ENCODE data around the gene ZNF860. TPM values are rescaled to one million over a fixed set of nuclear protein-coding genes. Genes with fewer than 3 reads are reported as not detected.

ZNF860 gene
- polyA plus RNA-seq, 3 donors = not detected

DNA sequence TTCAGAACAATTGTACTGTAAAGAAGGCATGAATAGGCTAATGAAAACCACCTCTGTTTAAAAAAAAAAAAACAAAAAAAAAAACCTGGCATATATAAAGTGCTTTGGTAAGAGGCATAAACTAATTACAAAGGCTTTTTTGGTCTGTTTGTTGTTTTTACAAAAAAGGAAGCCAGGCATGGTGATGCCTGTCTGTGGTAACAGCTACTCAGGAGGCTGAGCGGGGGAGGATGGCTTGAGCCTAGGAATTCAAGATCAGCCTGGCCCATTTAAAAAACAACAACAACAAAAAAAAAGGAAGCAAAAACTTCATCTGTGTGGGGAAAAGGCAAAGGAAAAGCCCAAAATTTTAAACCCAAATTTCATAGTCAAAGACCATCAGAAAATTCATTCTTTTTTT is 47.5 kb upstream of the ZNF860 start:
- H3K79me2 ChIP-seq (ENCODE audit: insufficient read depth, low read length) = no peaks in the 10 kb centered on the region
- Mint-ChIP-seq H3K4me3 (no peak overlapping the region), H3K27me3 (ENCODE audit: low read depth in 3 of 3) (peaks cover 2 to 4% (median 4%) of the 10 kb centered on the region in 3 donors), H3K27ac (no peak overlapping the region), H3K4me1 (no peaks in the 10 kb centered on the region), H3K36me3 (no peaks in the 10 kb centered on the region), H3K9me3 (peaks cover 0 to 3% (median 0%) of the 10 kb centered on the region in 7 donors)
- TF ChIP-seq, protein P1, sequence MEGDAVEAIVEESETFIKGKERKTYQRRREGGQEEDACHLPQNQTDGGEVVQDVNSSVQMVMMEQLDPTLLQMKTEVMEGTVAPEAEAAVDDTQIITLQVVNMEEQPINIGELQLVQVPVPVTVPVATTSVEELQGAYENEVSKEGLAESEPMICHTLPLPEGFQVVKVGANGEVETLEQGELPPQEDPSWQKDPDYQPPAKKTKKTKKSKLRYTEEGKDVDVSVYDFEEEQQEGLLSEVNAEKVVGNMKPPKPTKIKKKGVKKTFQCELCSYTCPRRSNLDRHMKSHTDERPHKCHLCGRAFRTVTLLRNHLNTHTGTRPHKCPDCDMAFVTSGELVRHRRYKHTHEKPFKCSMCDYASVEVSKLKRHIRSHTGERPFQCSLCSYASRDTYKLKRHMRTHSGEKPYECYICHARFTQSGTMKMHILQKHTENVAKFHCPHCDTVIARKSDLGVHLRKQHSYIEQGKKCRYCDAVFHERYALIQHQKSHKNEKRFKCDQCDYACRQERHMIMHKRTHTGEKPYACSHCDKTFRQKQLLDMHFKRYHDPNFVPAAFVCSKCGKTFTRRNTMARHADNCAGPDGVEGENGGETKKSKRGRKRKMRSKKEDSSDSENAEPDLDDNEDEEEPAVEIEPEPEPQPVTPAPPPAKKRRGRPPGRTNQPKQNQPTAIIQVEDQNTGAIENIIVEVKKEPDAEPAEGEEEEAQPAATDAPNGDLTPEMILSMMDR (IDR thresholded peaks at IDR 0.05) = no peak
- no peak overlapping the region for H3K4me3 ChIP-seq (replicated peaks in 1 of 3; ENCODE audit: low read depth in 2 of 3, low read length in 3 of 3)
- no peaks in the 10 kb centered on the region for H3K27me3 ChIP-seq (ENCODE audit: control insufficient read depth in 2 of 2, insufficient read depth in 2 of 2, low read length in 2 of 2)
- no peaks in the 10 kb centered on the region for H3K4me1 ChIP-seq (ENCODE audit: control insufficient read depth in 1 of 2, insufficient read depth in 2 of 2, low read length in 2 of 2)
- no CpG with 5 or more reads among the region's 1 CpG for WGBS (ENCODE audit: insufficient coverage)
- no peaks in the 10 kb centered on the region for H3K9me3 ChIP-seq (replicated peaks in 1 of 2; ENCODE audit: control insufficient read depth in 1 of 2, insufficient read depth in 1 of 2, low read length in 2 of 2)
- H3K36me3 ChIP-seq (replicated peaks in 1 of 2; ENCODE audit: control insufficient read depth in 1 of 2, insufficient read depth in 2 of 2, low read length in 2 of 2) = no peaks in the 10 kb centered on the region
- no peak overlapping the region for H3K9ac ChIP-seq (ENCODE audit: insufficient read depth, low read length, poor library complexity, severe bottlenecking)
- H4K20me1 ChIP-seq (ENCODE audit: insufficient read depth, low read length) = no peaks in the 10 kb centered on the region
- intact Hi-C loops (cut with micrococcal nuclease) = no loop called here
- no peak overlapping the region for H2AFZ ChIP-seq (ENCODE audit: insufficient read depth, low read depth, low read length, poor library complexity, severe bottlenecking)
- DNase-seq = no peak
- H3K4me2 ChIP-seq (replicated peaks; ENCODE audit: extremely low read depth, low read length, poor library complexity, severe bottlenecking) = no peak overlapping the region
- no peak overlapping the region for H3K27ac ChIP-seq (ENCODE audit: low read depth in 1 of 2, low read length in 2 of 2)

DNA sequence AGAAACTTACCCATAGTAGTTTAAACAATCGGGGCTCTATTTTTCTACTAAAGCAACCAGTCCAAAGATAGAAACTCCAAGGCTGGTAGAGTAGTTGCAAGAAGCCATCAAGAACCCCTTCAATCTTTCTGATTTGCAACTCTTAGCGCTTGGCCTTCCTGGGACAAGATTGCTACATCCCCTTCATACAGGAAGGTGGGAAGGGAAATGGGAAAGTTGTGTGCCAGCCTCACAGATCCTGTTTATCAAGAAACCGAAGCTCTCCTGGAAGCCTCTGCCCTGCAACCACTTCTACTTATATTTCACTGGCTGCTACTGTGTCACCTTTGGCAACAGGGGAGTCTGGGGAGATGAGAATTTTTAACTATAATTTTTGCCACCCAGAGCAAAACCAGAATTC is 46.7 kb upstream of the ZNF860 start:
- Histone ChIP-seq H3K79me2 (ENCODE audit: insufficient read depth, low read length) (no peaks in the 10 kb centered on the region), H3K4me2 (replicated peaks; ENCODE audit: extremely low read depth, low read length, poor library complexity, severe bottlenecking) (no peak overlapping the region), H3K4me1 (ENCODE audit: control insufficient read depth in 1 of 2, insufficient read depth in 2 of 2, low read length in 2 of 2) (no peaks in the 10 kb centered on the region)

More for the DNA sequence above, 46.7 kb upstream of the ZNF860 start:
- Histone ChIP-seq H3K4me3 (replicated peaks in 1 of 3; ENCODE audit: low read depth in 2 of 3, low read length in 3 of 3) (no peak overlapping the region), H3K9me3 (replicated peaks in 1 of 2; ENCODE audit: control insufficient read depth in 1 of 2, insufficient read depth in 1 of 2, low read length in 2 of 2) (no peaks in the 10 kb centered on the region), H3K36me3 (replicated peaks in 1 of 2; ENCODE audit: control insufficient read depth in 1 of 2, insufficient read depth in 2 of 2, low read length in 2 of 2) (no peaks in the 10 kb centered on the region), H4K20me1 (ENCODE audit: insufficient read depth, low read length) (no peaks in the 10 kb centered on the region), H3K27ac (ENCODE audit: low read depth in 1 of 2, low read length in 2 of 2) (no peak overlapping the region), H3K9ac (ENCODE audit: insufficient read depth, low read length, poor library complexity, severe bottlenecking) (no peak overlapping the region), H2AFZ (ENCODE audit: insufficient read depth, low read depth, low read length, poor library complexity, severe bottlenecking) (no peak overlapping the region), H3K27me3 (ENCODE audit: control insufficient read depth in 2 of 2, insufficient read depth in 2 of 2, low read length in 2 of 2) (no peaks in the 10 kb centered on the region)
- DNase-seq = no peak
- peaks cover 2 to 4% (median 4%) of the 10 kb centered on the region in 3 donors for H3K27me3 Mint-ChIP-seq (ENCODE audit: low read depth in 3 of 3)
- TF ChIP-seq, protein P1 (IDR thresholded peaks at IDR 0.05) = no peak
- no peaks in the 10 kb centered on the region for H3K36me3 Mint-ChIP-seq
- WGBS (ENCODE audit: insufficient coverage) = no CpG with 5 or more reads among the region's 3 CpGs
- no peak overlapping the region for H3K27ac Mint-ChIP-seq
- H3K9me3 Mint-ChIP-seq = peaks cover 0 to 3% (median 0%) of the 10 kb centered on the region in 7 donors
- intact Hi-C loops (cut with micrococcal nuclease) = no loop called here
- H3K4me1 Mint-ChIP-seq = no peaks in the 10 kb centered on the region
- no peak overlapping the region for H3K4me3 Mint-ChIP-seq

Measured in CD14-positive monocyte (primary cell).